AG09319 (cell line): ENCODE data around the gene LCN1.

ENCODE experiments used
- DNase-seq: peaks from one replicate; pipeline ENCODE4 v3.0.0-alpha.2; 2010; ENCODE audit warnings: low read depth; ENCODE audit errors: extremely low read depth
- CTCF ChIP-seq: IDR thresholded peaks from 2 replicates; pipeline ENCODE4 v1.5.1; 2011; ENCODE audit warnings: low read depth, mild to moderate bottlenecking, inconsistent platforms, low read length, moderate library complexity

LCN1 gene

GRCh38 chr9:135562235-135562745 lies 41.0 kb downstream of the LCN1 start:
- no peak for TF ChIP-seq CTCF
- DNase-seq: no peak

GRCh38 chr9:135563039-135563476 lies 41.8 kb downstream of the LCN1 start:
- TF ChIP-seq CTCF: no peak
- DNase-seq: no peak

- TF ChIP-seq CTCF: no peak
These were observed 42.6 kb downstream of the LCN1 start for GRCh38 chr9:135563858-135564257.

GRCh38 chr9:135565141-135565628 lies 43.9 kb downstream of the LCN1 start:
- no peak for TF ChIP-seq CTCF
- DNase-seq: no peak

More at GRCh38 chr9:135563858-135564257, 42.6 kb downstream of the LCN1 start:
- no peak for DNase-seq

- no peak for DNase-seq
- no peak for TF ChIP-seq CTCF
These were observed 44.4 kb downstream of the LCN1 start for GRCh38 chr9:135565636-135566035.

- no peak for DNase-seq
- no peak for TF ChIP-seq CTCF
These were observed 45.3 kb downstream of the LCN1 start for GRCh38 chr9:135566552-135566951.

- no peak for DNase-seq
- no peak for TF ChIP-seq CTCF
These were observed 46.1 kb downstream of the LCN1 start for GRCh38 chr9:135567311-135567710.
